Measurements from ENCODE around the gene FUBP1. TPM values are rescaled to one million over a fixed set of nuclear protein-coding genes. Genes with fewer than 3 reads are reported as not detected.

FUBP1 gene
- total RNA-seq, 1 donor: 125 TPM

DNA sequence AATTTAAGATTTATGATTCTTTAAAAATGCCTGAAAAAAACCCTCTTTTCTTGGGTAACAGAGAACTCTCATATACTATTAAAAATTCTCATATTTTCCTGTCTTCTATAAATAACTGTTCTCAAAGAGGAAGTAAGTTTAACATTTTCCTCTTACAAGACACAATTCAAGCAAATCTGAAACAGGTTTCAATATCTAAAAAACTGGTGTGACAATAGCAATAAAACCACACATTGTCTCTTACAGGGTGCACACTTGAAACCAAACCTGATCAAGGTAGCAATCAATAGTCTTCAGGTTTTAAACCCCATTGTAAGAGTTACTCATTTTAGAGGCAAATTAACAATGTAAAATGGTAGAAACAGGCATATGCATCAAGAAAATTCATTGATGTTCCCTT is 28.0 kb downstream of the FUBP1 start:
- TF ChIP-seq, protein P1, sequence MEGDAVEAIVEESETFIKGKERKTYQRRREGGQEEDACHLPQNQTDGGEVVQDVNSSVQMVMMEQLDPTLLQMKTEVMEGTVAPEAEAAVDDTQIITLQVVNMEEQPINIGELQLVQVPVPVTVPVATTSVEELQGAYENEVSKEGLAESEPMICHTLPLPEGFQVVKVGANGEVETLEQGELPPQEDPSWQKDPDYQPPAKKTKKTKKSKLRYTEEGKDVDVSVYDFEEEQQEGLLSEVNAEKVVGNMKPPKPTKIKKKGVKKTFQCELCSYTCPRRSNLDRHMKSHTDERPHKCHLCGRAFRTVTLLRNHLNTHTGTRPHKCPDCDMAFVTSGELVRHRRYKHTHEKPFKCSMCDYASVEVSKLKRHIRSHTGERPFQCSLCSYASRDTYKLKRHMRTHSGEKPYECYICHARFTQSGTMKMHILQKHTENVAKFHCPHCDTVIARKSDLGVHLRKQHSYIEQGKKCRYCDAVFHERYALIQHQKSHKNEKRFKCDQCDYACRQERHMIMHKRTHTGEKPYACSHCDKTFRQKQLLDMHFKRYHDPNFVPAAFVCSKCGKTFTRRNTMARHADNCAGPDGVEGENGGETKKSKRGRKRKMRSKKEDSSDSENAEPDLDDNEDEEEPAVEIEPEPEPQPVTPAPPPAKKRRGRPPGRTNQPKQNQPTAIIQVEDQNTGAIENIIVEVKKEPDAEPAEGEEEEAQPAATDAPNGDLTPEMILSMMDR (IDR thresholded peaks at IDR 0.05; ENCODE audit: insufficient read depth, low read depth, low read length): no peak
- no peak for DNase-seq (ENCODE audit: low read depth)
- no peak overlapping the region for H3K4me3 ChIP-seq (ENCODE audit: low read depth, low read length)

GRCh38 chr1:77948841-77949424 is 29.9 kb downstream of the FUBP1 start:
- no peak overlapping the region for H3K4me3 ChIP-seq (ENCODE audit: low read depth, low read length)
- peak; percentile 26 for DNase-seq (ENCODE audit: low read depth)
- TF ChIP-seq, protein P1 (IDR thresholded peaks at IDR 0.05; ENCODE audit: insufficient read depth, low read depth, low read length): peak; percentile 12

GRCh38 chr1:77945345-77945744 is 33.5 kb downstream of the FUBP1 start:
- TF ChIP-seq, protein P1 (IDR thresholded peaks at IDR 0.05; ENCODE audit: insufficient read depth, low read depth, low read length): no peak
- H3K4me3 ChIP-seq (ENCODE audit: low read depth, low read length): no peak overlapping the region
- no peak for DNase-seq (ENCODE audit: low read depth)

- no peak overlapping the region for H3K4me3 ChIP-seq (ENCODE audit: low read depth, low read length)
- DNase-seq (ENCODE audit: low read depth): no peak
- TF ChIP-seq, protein P1 (IDR thresholded peaks at IDR 0.05; ENCODE audit: insufficient read depth, low read depth, low read length): no peak
Observed at GRCh38 chr1:77942400-77943140, 36.3 kb downstream of the FUBP1 start.

DNA sequence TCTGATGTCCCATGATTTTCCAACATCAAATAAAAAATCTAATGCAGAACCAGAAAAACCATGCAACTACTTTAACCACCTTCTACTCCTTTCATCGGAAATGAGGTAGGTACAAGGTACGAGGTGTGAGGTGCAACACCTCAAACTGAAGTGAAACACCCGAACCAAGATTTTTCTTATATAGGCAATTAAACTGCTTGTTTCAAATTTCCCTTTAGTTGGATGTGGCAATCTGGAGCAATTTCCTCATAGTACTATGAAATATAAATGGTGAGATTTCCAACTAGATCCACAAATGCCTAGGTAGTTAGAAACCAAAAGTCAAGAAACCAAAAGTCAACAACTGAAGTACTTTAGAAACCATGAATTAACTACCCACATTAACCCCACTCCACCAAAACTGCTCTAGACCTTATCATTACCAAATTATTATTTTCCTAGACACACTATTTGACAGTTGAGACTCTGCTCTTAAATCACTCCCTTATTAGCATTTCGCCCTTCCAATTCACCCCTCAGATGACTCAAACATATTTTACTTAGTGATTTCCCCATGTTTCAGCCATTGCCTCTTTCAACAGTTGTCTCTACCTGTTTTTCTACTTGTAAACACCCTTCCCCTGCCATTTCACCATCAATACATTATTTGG is 37.8 kb downstream of the FUBP1 start:
- DNase-seq (ENCODE audit: low read depth): no peak
- H3K4me3 ChIP-seq (ENCODE audit: low read depth, low read length): no peak overlapping the region
- TF ChIP-seq, protein P1 (IDR thresholded peaks at IDR 0.05; ENCODE audit: insufficient read depth, low read depth, low read length): no peak

- H3K4me3 ChIP-seq (ENCODE audit: low read depth, low read length): no peak overlapping the region
- TF ChIP-seq, protein P1 (IDR thresholded peaks at IDR 0.05; ENCODE audit: insufficient read depth, low read depth, low read length): no peak
- no peak for DNase-seq (ENCODE audit: low read depth)
Observed at GRCh38 chr1:77938651-77939050, 40.2 kb downstream of the FUBP1 start.

Measured in fibroblast of villous mesenchyme (primary cell).